ENCODE measurements around the gene PPP1R3D.

The PPP1R3D gene

GRCh38 chr20:59940129-59940955 lies at the start of gene PPP1R3D, which contains the start of gene FAM217B:
TSS of gene PPP1R3D (minus strand) at chr20:59940305. CDS start at chr20:59939931, 374 bp downstream.
TSS of gene FAM217B (plus strand) at chr20:59940389. CDS start at chr20:59943944, 3,555 bp downstream.
- H3K27ac ChIP-seq = peak within 1 kb of the TSS; percentile 98
- TF ChIP-seq CTCF (conservative IDR thresholded peaks at IDR 0.05) = peak; percentile 15; the same call in 1 of the 2 replicates

- TF ChIP-seq CTCF (conservative IDR thresholded peaks at IDR 0.05) = no peak
- H3K27ac ChIP-seq = peak overlapping the region; percentile 22; the same call in 1 of the 2 replicates
These were observed 48.0 kb upstream of the PPP1R3D start for GRCh38 chr20:59988141-59988540.

- no peak for TF ChIP-seq CTCF (conservative IDR thresholded peaks at IDR 0.05)
- H3K27ac ChIP-seq = no peak overlapping the region
These were observed 47.0 kb upstream of the PPP1R3D start for GRCh38 chr20:59987135-59987534.

- H3K27ac ChIP-seq = no peak overlapping the region
- peak; percentile 62 for TF ChIP-seq CTCF (conservative IDR thresholded peaks at IDR 0.05)
These were observed 45.8 kb upstream of the PPP1R3D start for GRCh38 chr20:59985864-59986263.

GRCh38 chr20:59985164-59985563 lies 45.1 kb upstream of the PPP1R3D start:
- TF ChIP-seq CTCF (conservative IDR thresholded peaks at IDR 0.05) = no peak

GRCh38 chr20:59984541-59984940 lies 44.4 kb upstream of the PPP1R3D start:
- no peak overlapping the region for H3K27ac ChIP-seq
- no peak for TF ChIP-seq CTCF (conservative IDR thresholded peaks at IDR 0.05)

More at GRCh38 chr20:59985164-59985563, 45.1 kb upstream of the PPP1R3D start:
- no peak overlapping the region for H3K27ac ChIP-seq

GRCh38 chr20:59983076-59983475 lies 43.0 kb upstream of the PPP1R3D start:
- no peak for TF ChIP-seq CTCF (conservative IDR thresholded peaks at IDR 0.05)
- no peak overlapping the region for H3K27ac ChIP-seq

All from VCaP (cell line).